Thoracic aorta (tissue), 2 donors: ENCODE results near the gene DGKG. TPM values are rescaled to one million over a fixed set of nuclear protein-coding genes. Genes with fewer than 3 reads are reported as not detected.

Source experiments
- ATAC-seq: fragments of 150-250 bp; one replicate; pipeline ENCODE4 v1.8.0; 2017; ENCODE audit warnings: low read depth; ENCODE audit not compliant: insufficient number of reproducible peaks, low FRiP score
- DNase-seq: peaks from one replicate; pipeline ENCODE4 v3.0.0-alpha.2; 2020; ENCODE audit warnings: low spot score
- H3K27ac ChIP-seq, 2 donors: fragments of 200-600 bp; sonication (generic); 1 replicate in 1 of 2; 2 replicates in 1 of 2; pipeline ENCODE4 v1.5.1; 2016; ENCODE audit warnings: mild to moderate bottlenecking in 2 of 2, moderate library complexity in 2 of 2
- H3K27me3 ChIP-seq: fragments of 200-600 bp; sonication (generic); replicated peaks from 2 replicates; pipeline ENCODE4 v1.6.0; 2016; ENCODE audit warnings: mild to moderate bottlenecking; ENCODE audit not compliant: insufficient read depth
- H3K36me3 ChIP-seq: fragments of 200-600 bp; sonication (generic); one replicate; pipeline ENCODE4 v1.5.1; 2016
- H3K4me1 ChIP-seq, 2 donors: fragments of 200-600 bp; sonication (generic); 1 replicate in 1 of 2; 2 replicates in 1 of 2; pipeline versions ENCODE4 v1.5.1 to v1.6.0; 2016; ENCODE audit warnings: low read depth in 2 of 2, mild to moderate bottlenecking in 1 of 2; ENCODE audit not compliant: control insufficient read depth in 1 of 2
- H3K4me3 ChIP-seq: fragments of 200-600 bp; sonication (generic); 2 replicates; pipeline ENCODE4 v1.5.1; 2016; ENCODE audit warnings: mild to moderate bottlenecking
- H3K9me3 ChIP-seq: fragments of 200-600 bp; sonication (generic); 2 replicates; pipeline ENCODE4 v1.5.1; 2016
- total RNA-seq, 2 donors: library from RNA; depleted of rRNA; stranded (reverse); fragments of >200 nt; gene quantifications; one replicate each; pipeline versions ENCODE4 v1.1.0 to v1.2.3, GENCODE V29; 2016
- TF ChIP-seq, protein P1 (sequence below): fragments of 200-600 bp; sonication (generic); IDR thresholded peaks from one replicate; pipeline ENCODE4 v1.5.1; 2019; ENCODE audit warnings: antibody characterized with exemption

DGKG gene
- total RNA-seq, 2 donors from 2014 or later, result 12.5 to 16.7 TPM

DNA sequence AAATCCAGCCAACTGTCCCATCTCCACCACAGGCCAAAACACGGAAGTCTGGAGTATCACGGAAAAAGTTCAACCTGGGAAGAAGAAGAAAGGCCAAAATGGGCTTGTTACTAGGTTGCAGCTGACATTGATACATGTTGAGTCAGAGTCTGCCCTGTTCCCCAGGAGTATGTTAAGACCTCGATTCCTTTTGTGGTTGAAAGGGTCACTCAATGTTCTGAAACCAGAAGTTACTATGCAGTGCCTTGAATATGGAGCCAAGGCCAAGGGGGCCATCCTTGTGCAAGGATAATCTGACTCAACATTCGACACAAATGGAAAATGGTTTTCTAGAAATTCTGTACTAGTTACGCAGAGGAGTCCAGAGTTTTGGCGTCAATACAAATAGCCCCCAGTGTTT, 104.2 kb downstream of the DGKG start:
- ATAC-seq, result no peak
- no peak for DNase-seq
- TF ChIP-seq, protein P1, sequence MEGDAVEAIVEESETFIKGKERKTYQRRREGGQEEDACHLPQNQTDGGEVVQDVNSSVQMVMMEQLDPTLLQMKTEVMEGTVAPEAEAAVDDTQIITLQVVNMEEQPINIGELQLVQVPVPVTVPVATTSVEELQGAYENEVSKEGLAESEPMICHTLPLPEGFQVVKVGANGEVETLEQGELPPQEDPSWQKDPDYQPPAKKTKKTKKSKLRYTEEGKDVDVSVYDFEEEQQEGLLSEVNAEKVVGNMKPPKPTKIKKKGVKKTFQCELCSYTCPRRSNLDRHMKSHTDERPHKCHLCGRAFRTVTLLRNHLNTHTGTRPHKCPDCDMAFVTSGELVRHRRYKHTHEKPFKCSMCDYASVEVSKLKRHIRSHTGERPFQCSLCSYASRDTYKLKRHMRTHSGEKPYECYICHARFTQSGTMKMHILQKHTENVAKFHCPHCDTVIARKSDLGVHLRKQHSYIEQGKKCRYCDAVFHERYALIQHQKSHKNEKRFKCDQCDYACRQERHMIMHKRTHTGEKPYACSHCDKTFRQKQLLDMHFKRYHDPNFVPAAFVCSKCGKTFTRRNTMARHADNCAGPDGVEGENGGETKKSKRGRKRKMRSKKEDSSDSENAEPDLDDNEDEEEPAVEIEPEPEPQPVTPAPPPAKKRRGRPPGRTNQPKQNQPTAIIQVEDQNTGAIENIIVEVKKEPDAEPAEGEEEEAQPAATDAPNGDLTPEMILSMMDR, result no peak
- H3K4me3 ChIP-seq, result no peak overlapping the region
- no peaks in the 10 kb centered on the region for H3K36me3 ChIP-seq
- peaks cover 0 to 6% of the 10 kb centered on the region in 2 donors for H3K4me1 ChIP-seq
- no peaks in the 10 kb centered on the region for H3K9me3 ChIP-seq
- H3K27ac ChIP-seq, result no peak overlapping the region
- H3K27me3 ChIP-seq, result no peaks in the 10 kb centered on the region

DNA sequence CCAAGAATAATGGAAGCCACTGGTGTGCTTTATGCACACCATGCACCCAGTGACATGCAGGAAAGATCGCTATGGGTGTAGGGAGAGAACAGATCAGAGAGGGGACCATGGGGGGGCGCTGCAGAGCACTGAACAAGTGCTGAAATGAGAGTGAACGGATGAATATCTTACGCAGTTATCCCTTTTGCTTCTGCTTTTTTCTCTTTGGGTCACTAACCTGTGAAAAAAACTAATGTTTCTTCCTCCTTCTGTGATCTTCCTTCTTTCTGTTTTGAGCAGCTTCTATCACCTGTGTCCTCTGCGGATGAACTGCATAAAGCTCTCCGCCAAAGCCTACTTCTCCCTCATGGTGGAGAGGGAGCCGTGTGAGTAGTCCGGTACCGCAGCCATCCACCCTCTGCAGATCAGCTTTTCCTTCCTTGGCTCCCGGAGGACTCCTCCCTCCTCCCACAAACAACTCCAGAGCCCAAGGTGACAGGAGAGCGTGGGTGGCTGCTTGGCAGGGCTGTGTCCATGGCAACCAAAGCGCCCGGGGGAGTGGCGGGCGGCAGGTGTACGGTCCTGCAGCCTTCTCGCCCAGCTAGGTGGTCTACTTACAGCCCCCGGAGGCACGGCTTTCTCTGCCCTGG, 106.2 kb downstream of the DGKG start:
- H3K9me3 ChIP-seq, result no peaks in the 10 kb centered on the region
- DNase-seq (no peak), ATAC-seq (no peak)
- no peaks in the 10 kb centered on the region for H3K27me3 ChIP-seq
- H3K4me3 ChIP-seq, result no peak overlapping the region
- peaks cover 0 to 6% of the 10 kb centered on the region in 2 donors for H3K4me1 ChIP-seq
- TF ChIP-seq, protein P1, result no peak
- no peak overlapping the region for H3K27ac ChIP-seq
- no peaks in the 10 kb centered on the region for H3K36me3 ChIP-seq

DNA sequence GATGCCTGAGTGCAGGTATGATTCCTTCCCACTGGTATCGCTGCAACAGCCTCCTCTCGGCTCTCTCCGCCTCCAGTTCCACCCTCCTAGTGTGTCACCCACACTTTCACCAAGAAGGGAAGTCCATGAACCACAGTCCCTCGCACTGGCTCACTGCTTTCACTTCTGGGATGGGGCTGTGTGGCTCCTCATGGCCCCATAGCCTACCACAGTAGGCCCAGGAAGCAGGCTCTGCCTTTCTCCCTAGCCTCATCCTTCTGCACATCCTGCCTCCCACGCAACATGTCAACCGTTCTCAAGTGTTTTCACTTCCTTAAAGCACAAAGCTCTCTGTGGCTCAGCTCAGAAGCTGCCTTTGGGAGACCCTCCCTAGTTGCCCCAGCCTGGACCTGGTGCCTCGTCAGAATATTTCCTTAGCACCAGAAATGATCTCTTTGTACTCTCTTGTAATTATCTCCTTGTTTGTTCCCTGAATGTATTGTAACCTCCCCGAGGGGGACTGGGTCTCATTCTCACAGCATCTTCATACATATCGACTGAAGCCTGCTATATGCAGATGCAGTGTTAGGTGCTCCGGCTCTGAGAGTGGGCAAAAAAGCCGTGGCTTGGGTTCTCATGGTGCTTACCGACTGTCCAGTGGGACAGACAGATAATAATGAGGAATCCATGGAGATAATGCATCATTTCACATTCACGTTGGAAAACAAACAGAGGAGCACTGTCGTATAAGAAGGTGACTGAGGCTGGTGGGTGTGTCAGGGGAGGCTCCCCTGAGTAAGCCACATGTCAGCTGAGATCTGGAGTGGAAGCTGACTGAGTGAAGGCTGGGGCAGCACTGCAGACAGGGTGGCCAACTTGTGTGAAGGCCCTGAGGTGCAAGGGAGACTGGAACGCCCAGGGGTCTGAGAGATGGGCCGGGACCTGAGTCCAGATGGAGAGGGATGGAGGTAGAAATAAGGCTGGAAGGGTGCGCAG, 107.1 kb downstream of the DGKG start:
- Histone ChIP-seq H3K4me3 (no peak overlapping the region), H3K27ac (no peak overlapping the region), H3K27me3 (no peaks in the 10 kb centered on the region), H3K9me3 (no peaks in the 10 kb centered on the region), H3K36me3 (no peaks in the 10 kb centered on the region), H3K4me1 (peaks cover 0 to 6% of the 10 kb centered on the region in 2 donors)
- TF ChIP-seq, protein P1, result no peak
- ATAC-seq (no peak), DNase-seq (no peak)

DNA sequence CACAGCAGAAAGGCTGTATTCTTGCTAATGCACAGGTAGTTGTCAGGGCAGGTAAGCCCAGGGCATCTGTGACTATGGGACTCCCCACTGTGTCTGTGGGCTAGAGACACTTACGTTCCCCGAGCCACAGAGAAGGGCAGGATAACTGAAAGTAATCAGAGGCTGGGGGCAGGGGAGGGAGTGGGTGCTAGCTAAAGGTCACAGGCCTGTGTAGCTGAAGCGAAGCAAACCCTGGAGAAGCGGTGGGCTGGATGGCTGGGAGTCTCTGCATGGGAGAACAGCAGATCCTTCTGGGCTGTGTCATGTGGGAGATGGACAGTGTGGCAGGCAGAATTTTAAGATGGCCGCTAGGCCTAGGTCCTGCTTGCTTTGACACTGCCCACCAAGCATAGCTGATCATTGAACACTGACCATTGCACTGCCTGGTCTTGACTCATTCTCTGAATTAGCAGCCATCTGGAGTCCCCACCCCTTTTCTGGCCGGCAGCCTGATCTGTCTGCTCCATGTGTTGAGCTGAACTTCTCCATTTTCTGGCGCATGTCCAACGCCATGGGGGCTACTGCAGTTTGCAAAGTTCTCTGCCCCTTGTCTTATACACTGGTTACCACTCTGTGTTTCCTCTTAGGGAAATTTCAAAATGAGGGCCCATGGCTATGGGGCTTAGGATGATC, 110.0 kb downstream of the DGKG start:
- TF ChIP-seq, protein P1, result no peak
- DNase-seq (no peak), ATAC-seq (no peak)
- H3K36me3 ChIP-seq, result no peaks in the 10 kb centered on the region
- H3K9me3 ChIP-seq, result no peaks in the 10 kb centered on the region
- H3K27me3 ChIP-seq, result no peaks in the 10 kb centered on the region
- no peaks in the 10 kb centered on the region for H3K4me1 ChIP-seq
- H3K4me3 ChIP-seq, result no peak overlapping the region
- H3K27ac ChIP-seq, result no peak overlapping the region

DNA sequence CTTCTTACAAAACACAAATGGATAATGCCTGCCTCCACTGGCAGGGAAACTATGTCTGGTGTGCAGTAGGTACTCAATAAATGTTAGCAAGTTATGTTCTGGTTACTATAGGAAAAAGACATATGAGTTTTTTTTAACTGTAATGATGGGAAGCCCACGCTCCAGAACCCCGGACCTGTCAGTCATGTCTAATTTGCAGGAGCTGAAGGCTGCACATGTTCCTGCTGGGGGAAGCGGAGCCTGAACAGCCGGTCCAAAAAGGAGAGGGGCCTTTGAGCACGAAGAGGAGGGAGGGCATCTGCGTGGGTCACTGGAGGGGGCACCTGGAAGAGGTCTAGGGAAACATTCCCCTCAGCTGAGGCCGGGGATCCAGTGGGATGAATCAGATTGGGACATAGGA, 113.2 kb downstream of the DGKG start:
- Histone ChIP-seq H3K4me3 (no peak overlapping the region), H3K9me3 (no peaks in the 10 kb centered on the region), H3K4me1 (no peaks in the 10 kb centered on the region), H3K27me3 (no peaks in the 10 kb centered on the region), H3K27ac (no peak overlapping the region), H3K36me3 (no peaks in the 10 kb centered on the region)
- DNase-seq (no peak), ATAC-seq (no peak)
- TF ChIP-seq, protein P1, result no peak
